Measurements from ENCODE around the gene CRADD. TPM values are rescaled to one million over a fixed set of nuclear protein-coding genes. Genes with fewer than 3 reads are reported as not detected.

The CRADD gene
- total RNA-seq, 6 experiments from 2014 or later: 17.2 to 65.3 (median 30.8) TPM

DNA sequence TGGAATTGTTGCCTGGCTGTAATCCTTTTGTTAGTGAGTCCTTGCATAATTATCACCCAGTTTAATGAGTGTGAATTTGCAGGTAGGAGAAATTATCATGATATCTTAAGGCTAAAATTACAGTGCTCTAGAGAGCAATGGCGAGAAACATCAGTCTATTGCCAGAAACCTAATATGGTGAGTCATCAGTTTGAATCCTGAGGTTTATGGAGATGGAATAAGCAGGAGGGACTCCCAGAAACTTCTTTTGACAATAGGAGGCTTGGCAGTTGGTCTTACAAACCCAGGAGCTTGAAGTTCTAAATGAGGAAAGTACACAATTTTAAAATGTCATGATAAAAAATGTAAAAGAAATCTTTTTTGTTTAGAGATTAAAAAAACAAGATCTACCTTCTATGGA, 31.5 kb upstream of the CRADD start:
- H3K4me3 ChIP-seq: no peak overlapping the region
- DNase-seq (no peak), ATAC-seq (no peak)
- H3K9me3 ChIP-seq: no peaks in the 10 kb centered on the region
- no peaks in the 10 kb centered on the region for H3K27me3 ChIP-seq
- H3K36me3 ChIP-seq: no peaks in the 10 kb centered on the region
- H3K4me1 ChIP-seq: no peaks in the 10 kb centered on the region
- intact Hi-C loops (cut with DNase I): no loop called here
- TF ChIP-seq POLR2A (IDR thresholded peaks at IDR 0.05): no peak
- TF ChIP-seq, protein P1, sequence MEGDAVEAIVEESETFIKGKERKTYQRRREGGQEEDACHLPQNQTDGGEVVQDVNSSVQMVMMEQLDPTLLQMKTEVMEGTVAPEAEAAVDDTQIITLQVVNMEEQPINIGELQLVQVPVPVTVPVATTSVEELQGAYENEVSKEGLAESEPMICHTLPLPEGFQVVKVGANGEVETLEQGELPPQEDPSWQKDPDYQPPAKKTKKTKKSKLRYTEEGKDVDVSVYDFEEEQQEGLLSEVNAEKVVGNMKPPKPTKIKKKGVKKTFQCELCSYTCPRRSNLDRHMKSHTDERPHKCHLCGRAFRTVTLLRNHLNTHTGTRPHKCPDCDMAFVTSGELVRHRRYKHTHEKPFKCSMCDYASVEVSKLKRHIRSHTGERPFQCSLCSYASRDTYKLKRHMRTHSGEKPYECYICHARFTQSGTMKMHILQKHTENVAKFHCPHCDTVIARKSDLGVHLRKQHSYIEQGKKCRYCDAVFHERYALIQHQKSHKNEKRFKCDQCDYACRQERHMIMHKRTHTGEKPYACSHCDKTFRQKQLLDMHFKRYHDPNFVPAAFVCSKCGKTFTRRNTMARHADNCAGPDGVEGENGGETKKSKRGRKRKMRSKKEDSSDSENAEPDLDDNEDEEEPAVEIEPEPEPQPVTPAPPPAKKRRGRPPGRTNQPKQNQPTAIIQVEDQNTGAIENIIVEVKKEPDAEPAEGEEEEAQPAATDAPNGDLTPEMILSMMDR (IDR thresholded peaks at IDR 0.05): no peak
- no peak overlapping the region for H3K27ac ChIP-seq
- 81% methylated on average over 1 of the region's 1 CpG for WGBS (ENCODE audit: insufficient coverage, low coverage, low lambda C conversion rate, missing lambda C conversion rate)

DNA sequence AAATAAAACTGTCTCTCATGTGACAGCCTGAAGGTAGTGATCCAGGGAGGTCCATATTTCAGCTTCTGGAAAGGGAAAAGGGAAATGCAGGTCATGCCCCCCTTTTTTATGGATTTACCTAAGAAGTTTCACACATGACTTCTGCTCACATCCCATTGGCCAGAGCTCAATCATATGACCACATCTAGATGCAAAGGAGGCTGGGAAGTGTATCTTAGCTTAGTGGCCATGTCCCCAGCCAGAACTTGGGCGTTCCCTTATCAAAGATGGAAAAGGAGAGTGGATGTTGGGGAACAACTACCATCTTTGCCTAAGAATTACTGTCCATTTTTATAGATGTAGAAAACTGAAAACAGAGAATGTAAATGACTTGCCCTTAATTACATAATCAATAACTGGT, 26.5 kb upstream of the CRADD start:
- H3K4me1 ChIP-seq: no peaks in the 10 kb centered on the region
- WGBS (ENCODE audit: insufficient coverage, low coverage, low lambda C conversion rate, missing lambda C conversion rate): 80% methylated on average over 1 of the region's 1 CpG
- TF ChIP-seq, protein P1 (IDR thresholded peaks at IDR 0.05): no peak
- no peaks in the 10 kb centered on the region for H3K36me3 ChIP-seq
- H3K9me3 ChIP-seq: no peaks in the 10 kb centered on the region
- no peak overlapping the region for H3K4me3 ChIP-seq
- H3K27me3 ChIP-seq: no peaks in the 10 kb centered on the region
- intact Hi-C loops (cut with DNase I): no loop called here
- no peak overlapping the region for H3K27ac ChIP-seq
- no peak for DNase-seq
- no peak for ATAC-seq

DNA sequence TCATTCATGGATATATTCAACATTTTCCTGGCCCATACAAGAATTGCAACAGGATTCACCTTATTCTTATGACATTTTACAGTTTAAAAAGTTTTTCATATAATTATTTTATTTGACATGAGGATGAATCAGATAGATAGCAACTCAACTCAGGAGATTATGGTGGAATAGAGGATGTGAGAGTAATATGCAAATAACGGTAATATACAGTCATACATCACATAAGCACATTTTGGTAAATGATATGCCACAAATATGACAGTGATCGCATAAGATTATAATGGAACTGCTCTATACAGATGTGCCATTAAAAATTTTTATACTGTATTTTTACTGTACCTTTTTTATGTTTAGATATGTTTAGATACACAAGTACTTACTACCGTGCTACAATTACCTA, 24.1 kb upstream of the CRADD start:
- H3K27me3 ChIP-seq: no peaks in the 10 kb centered on the region
- no peak overlapping the region for H3K27ac ChIP-seq
- 92% methylated on average over 3 of the region's 3 CpGs for WGBS (ENCODE audit: insufficient coverage, low coverage, low lambda C conversion rate, missing lambda C conversion rate)
- no peak for ATAC-seq
- DNase-seq: no peak
- H3K4me3 ChIP-seq: no peak overlapping the region
- intact Hi-C loops (cut with DNase I): no loop called here
- H3K9me3 ChIP-seq: no peaks in the 10 kb centered on the region
- no peaks in the 10 kb centered on the region for H3K4me1 ChIP-seq
- no peaks in the 10 kb centered on the region for H3K36me3 ChIP-seq
- TF ChIP-seq, protein P1 (IDR thresholded peaks at IDR 0.05): no peak
- TF ChIP-seq POLR2A (IDR thresholded peaks at IDR 0.05): no peak

DNA sequence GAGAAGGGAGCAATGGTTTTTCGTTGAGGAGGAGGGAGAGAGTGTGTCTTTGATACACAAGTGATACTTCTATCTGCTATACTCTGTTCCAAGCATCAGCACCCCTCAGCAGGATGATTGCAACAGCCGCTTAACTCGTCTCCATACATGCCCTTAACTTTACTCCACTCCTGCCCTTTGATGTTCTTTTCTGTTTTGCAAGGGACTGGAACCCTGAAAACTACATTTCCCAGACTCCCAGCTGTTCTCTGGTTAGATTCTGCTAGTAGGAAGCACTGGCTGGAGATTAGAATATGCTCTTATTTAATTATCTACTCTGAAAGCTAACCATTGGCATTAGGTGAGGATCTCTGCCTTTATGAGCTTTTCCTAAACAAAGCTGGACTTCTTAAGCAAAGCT, 23.5 kb upstream of the CRADD start:
- Histone ChIP-seq H3K4me1 (no peaks in the 10 kb centered on the region), H3K9me3 (no peaks in the 10 kb centered on the region), H3K36me3 (no peaks in the 10 kb centered on the region), H3K27me3 (no peaks in the 10 kb centered on the region), H3K4me3 (no peak overlapping the region), H3K27ac (no peak overlapping the region)
- 71% methylated on average over 2 of the region's 3 CpGs for WGBS (ENCODE audit: insufficient coverage, low coverage, low lambda C conversion rate, missing lambda C conversion rate)
- TF ChIP-seq, protein P1 (IDR thresholded peaks at IDR 0.05): no peak
- no peak for TF ChIP-seq POLR2A (IDR thresholded peaks at IDR 0.05)
- no peak for DNase-seq
- intact Hi-C loops (cut with DNase I): no loop called here
- no peak for ATAC-seq

DNA sequence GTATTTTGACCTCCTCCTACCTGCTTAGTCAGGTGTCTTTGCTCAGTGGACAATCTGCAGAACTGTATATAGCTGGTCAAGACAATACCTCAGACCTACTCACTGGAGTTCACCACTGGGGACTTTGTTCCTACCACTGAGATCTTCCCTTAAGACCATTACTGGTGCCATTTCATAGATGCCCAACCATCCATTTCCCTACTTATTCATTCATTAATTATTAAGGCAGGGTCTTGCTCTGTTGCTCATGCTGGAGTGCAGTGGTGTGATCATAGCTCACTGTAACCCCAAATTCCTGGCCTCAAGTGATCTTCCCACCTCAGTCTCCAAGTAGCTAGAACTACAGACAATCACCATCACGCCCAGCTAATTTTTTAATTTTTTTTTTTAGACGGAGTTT, 22.8 kb upstream of the CRADD start:
- DNase-seq: no peak
- intact Hi-C loops (cut with DNase I): no loop called here
- Histone ChIP-seq H3K27ac (no peak overlapping the region), H3K36me3 (no peaks in the 10 kb centered on the region), H3K9me3 (no peaks in the 10 kb centered on the region), H3K4me3 (no peak overlapping the region), H3K4me1 (no peaks in the 10 kb centered on the region), H3K27me3 (no peaks in the 10 kb centered on the region)
- 90% methylated on average over 2 of the region's 2 CpGs for WGBS (ENCODE audit: insufficient coverage, low coverage, low lambda C conversion rate, missing lambda C conversion rate)
- TF ChIP-seq, protein P1 (IDR thresholded peaks at IDR 0.05): no peak
- no peak for TF ChIP-seq POLR2A (IDR thresholded peaks at IDR 0.05)
- no peak for ATAC-seq
